Tibial nerve (tissue), 4 donors: Measurements from ENCODE around the gene DUS1L. TPM values are rescaled to one million over a fixed set of nuclear protein-coding genes. Genes with fewer than 3 reads are reported as not detected.

ENCODE experiments used
- DNase-seq, 2 donors: peaks; one replicate each; pipeline ENCODE4 v3.0.0-alpha.2; 2019; ENCODE audit warnings: low spot score in 2 of 2
- H3K27ac ChIP-seq, 4 donors: fragments of 200-600 bp; sonication (generic) in 3 of 4; one replicate each; pipeline ENCODE4 v1.5.1; 2017 to 2019; ENCODE audit warnings: mild to moderate bottlenecking in 1 of 4
- H3K27me3 ChIP-seq, 2 donors: fragments of 200-600 bp; sonication (generic) in 1 of 2; one replicate each; pipeline versions ENCODE4 v1.5.1 to v1.6.0; 2017 to 2019
- H3K36me3 ChIP-seq, 3 donors: fragments of 200-600 bp; sonication (generic); one replicate each; pipeline ENCODE4 v1.5.1; 2018 to 2019
- H3K4me1 ChIP-seq, 4 donors: fragments of 200-600 bp; sonication (generic) in 3 of 4; one replicate each; pipeline ENCODE4 v1.5.1; 2017 to 2019
- H3K4me3 ChIP-seq, 4 donors: fragments of 200-600 bp; sonication (generic) in 3 of 4; one replicate each; pipeline ENCODE4 v1.5.1; 2017 to 2019; ENCODE audit warnings: mild to moderate bottlenecking in 1 of 4, moderate library complexity in 1 of 4
- H3K9me3 ChIP-seq, 4 donors: fragments of 200-600 bp; sonication (generic) in 3 of 4; one replicate each; pipeline ENCODE4 v1.5.1; 2017 to 2019
- CTCF ChIP-seq, 5 experiments: fragments of 200-600 bp in 3 of 5; fragments of 450-650 bp in 2 of 5; sonication (generic) in 3 of 5; IDR thresholded peaks; one replicate each; pipeline ENCODE4 v1.5.1; 2016 to 2019; ENCODE audit warnings: antibody characterized with exemption in 5 of 5, mild to moderate bottlenecking in 3 of 5, moderate library complexity in 2 of 5
- EP300 ChIP-seq, 2 donors: sonication (generic); formaldehyde crosslinking; IDR thresholded peaks; one replicate each; pipeline ENCODE4 v1.6.1; 2017; ENCODE audit warnings: antibody characterized with exemption in 2 of 2, mild to moderate bottlenecking in 1 of 2
- POLR2A ChIP-seq, 2 donors: fragments of 450-650 bp; IDR thresholded peaks; one replicate each; pipeline ENCODE4 v1.6.1; 2017; ENCODE audit warnings: antibody characterized with exemption in 2 of 2, mild to moderate bottlenecking in 2 of 2, moderate library complexity in 2 of 2
- WGBS, 2 donors: methylation state at CpG; one replicate each; pipeline ENCODE4 v1.1.5; 2018; 5-methylcytosine and 5-hydroxymethylcytosine counted together
- total RNA-seq, 4 donors: library from RNA; depleted of rRNA; stranded (reverse); fragments of >200 nt; gene quantifications; one replicate each; pipeline ENCODE4 v1.1.0, GENCODE V29; 2016

The DUS1L gene
- total RNA-seq, 4 donors from 2014 or later, result 85.2 to 179 (median 106) TPM

GRCh38 chr17:82030470-82031302 is 34.9 kb downstream of the DUS1L start:
- Histone ChIP-seq H3K4me1 (peaks cover 0 to 37% (median 17%) of the 10 kb centered on the region in 4 donors), H3K27ac (peak overlapping the region in 2 of 4 donors; percentile 35 to 59), H3K9me3 (no peaks in the 10 kb centered on the region), H3K4me3 (peak overlapping the region; percentile 22 to 57 (median 46)), H3K27me3 (peaks cover 0 to 12% of the 10 kb centered on the region in 2 donors), H3K36me3 (peaks cover 0 to 34% (median 0%) of the 10 kb centered on the region in 3 donors)
- peak; percentile 90 to 99 (median 93) for TF ChIP-seq CTCF (IDR thresholded peaks at IDR 0.05)
- peak in 1 of 2 donors; percentile 59 for TF ChIP-seq EP300 (IDR thresholded peaks at IDR 0.05)
- TF ChIP-seq POLR2A (IDR thresholded peaks at IDR 0.05), result no peak
- 2 to 3% methylated on average over 34 to 76 of the region's 94 CpGs for WGBS, 2 donors
- peak; percentile 55 to 80 for DNase-seq

- 70 to 79% methylated on average over 4 to 29 of the region's 31 CpGs for whole genome bisulfite sequencing, 2 donors
- TF ChIP-seq EP300 (IDR thresholded peaks at IDR 0.05) (no peak), POLR2A (IDR thresholded peaks at IDR 0.05) (no peak)
- Histone ChIP-seq H3K4me1 (peaks cover 0 to 38% (median 16%) of the 10 kb centered on the region in 4 donors), H3K36me3 (peaks cover 0 to 33% (median 0%) of the 10 kb centered on the region in 3 donors), H3K4me3 (no peak overlapping the region), H3K9me3 (no peaks in the 10 kb centered on the region), H3K27me3 (peaks cover 0 to 12% of the 10 kb centered on the region in 2 donors), H3K27ac (no peak overlapping the region)
- DNase-seq, result no peak
These were observed 35.6 kb downstream of the DUS1L start for GRCh38 chr17:82029990-82030469.

GRCh38 chr17:82029391-82029790 is 36.2 kb downstream of the DUS1L start:
- no peak for DNase-seq
- 91 to 93% methylated on average over 16 of the region's 16 CpGs for WGBS, 2 donors
- Histone ChIP-seq H3K27me3 (peaks cover 0 to 12% of the 10 kb centered on the region in 2 donors), H3K27ac (no peak overlapping the region), H3K4me1 (peaks cover 0 to 45% (median 17%) of the 10 kb centered on the region in 4 donors), H3K4me3 (no peak overlapping the region), H3K9me3 (no peaks in the 10 kb centered on the region), H3K36me3 (peaks cover 0 to 35% (median 0%) of the 10 kb centered on the region in 3 donors)
- TF ChIP-seq EP300 (IDR thresholded peaks at IDR 0.05), result no peak

GRCh38 chr17:82028966-82029365 is 36.6 kb downstream of the DUS1L start:
- WGBS, 2 donors, result 96 to 97% methylated on average over 9 of the region's 9 CpGs
- Histone ChIP-seq H3K36me3 (peaks cover 0 to 35% (median 0%) of the 10 kb centered on the region in 3 donors), H3K4me3 (no peak overlapping the region), H3K27me3 (peaks cover 0 to 12% of the 10 kb centered on the region in 2 donors), H3K4me1 (peaks cover 0 to 46% (median 20%) of the 10 kb centered on the region in 4 donors), H3K27ac (no peak overlapping the region), H3K9me3 (no peaks in the 10 kb centered on the region)
- TF ChIP-seq EP300 (IDR thresholded peaks at IDR 0.05) (no peak), CTCF (IDR thresholded peaks at IDR 0.05) (no peak), POLR2A (IDR thresholded peaks at IDR 0.05) (no peak)
- no peak for DNase-seq

GRCh38 chr17:82028246-82028645 is 37.4 kb downstream of the DUS1L start:
- Histone ChIP-seq H3K9me3 (no peaks in the 10 kb centered on the region), H3K4me3 (no peak overlapping the region), H3K27ac (no peak overlapping the region), H3K4me1 (peaks cover 0 to 49% (median 24%) of the 10 kb centered on the region in 4 donors), H3K36me3 (peaks cover 0 to 35% (median 0%) of the 10 kb centered on the region in 3 donors), H3K27me3 (peaks cover 0 to 12% of the 10 kb centered on the region in 2 donors)
- no peak for TF ChIP-seq EP300 (IDR thresholded peaks at IDR 0.05)
- TF ChIP-seq CTCF (IDR thresholded peaks at IDR 0.05), result no peak
- TF ChIP-seq POLR2A (IDR thresholded peaks at IDR 0.05), result no peak
- 95 to 98% methylated on average over 13 of the region's 13 CpGs for WGBS, 2 donors
- DNase-seq, result no peak
